Transverse colon (tissue), 4 donors: Measurements from ENCODE around the gene WDR5.

Experiments
- EP300 ChIP-seq: sonication (generic); formaldehyde crosslinking; IDR thresholded peaks from one replicate; pipeline ENCODE4 v1.6.1; 2017; ENCODE audit warnings: antibody characterized with exemption, low read depth
- POLR2A ChIP-seq: fragments of 450-650 bp; IDR thresholded peaks from one replicate; pipeline ENCODE4 v1.6.1; 2016; ENCODE audit warnings: antibody characterized with exemption, mild to moderate bottlenecking, moderate library complexity
- POLR2AphosphoS5 ChIP-seq, 3 donors: sonication (generic); formaldehyde crosslinking; IDR thresholded peaks; one replicate each; pipeline ENCODE4 v1.6.1; 2016; ENCODE audit warnings: antibody characterized with exemption in 3 of 3
- TF ChIP-seq, protein P1 (sequence below), 5 experiments: fragments of 200-600 bp in 3 of 5; fragments of 450-650 bp in 2 of 5; sonication (generic) in 3 of 5; IDR thresholded peaks; 1 replicate in 2 of 5; 2 replicates in 3 of 5; pipeline ENCODE4 v1.5.1; 2016 to 2017; ENCODE audit warnings: antibody characterized with exemption in 5 of 5, inconsistent platforms in 3 of 5, mild to moderate bottlenecking in 2 of 5, moderate library complexity in 1 of 5

DNA sequence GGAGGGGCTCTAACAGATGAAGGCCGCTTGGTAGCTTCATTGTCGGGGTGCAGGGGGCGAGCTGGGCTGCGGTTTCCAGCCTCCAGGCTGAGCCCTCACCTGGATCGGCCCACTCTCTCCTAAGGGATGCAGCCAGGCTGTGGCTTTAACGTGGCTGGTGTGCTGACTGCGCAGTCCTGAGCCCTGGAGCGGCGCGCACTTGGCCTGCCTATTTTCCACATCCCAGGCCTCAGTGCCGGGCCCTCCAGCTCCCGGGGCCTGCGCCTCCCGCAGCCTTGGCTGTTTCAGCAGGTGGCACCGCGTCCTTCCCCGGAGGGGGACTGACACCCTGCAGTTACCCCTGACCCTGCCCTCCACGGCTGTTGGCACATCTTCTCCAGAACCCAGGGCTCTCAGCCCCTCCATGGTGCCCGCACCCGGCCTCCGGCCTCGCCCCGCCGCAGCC, 27.1 kb downstream of the WDR5 start:
- TF ChIP-seq, protein P1, sequence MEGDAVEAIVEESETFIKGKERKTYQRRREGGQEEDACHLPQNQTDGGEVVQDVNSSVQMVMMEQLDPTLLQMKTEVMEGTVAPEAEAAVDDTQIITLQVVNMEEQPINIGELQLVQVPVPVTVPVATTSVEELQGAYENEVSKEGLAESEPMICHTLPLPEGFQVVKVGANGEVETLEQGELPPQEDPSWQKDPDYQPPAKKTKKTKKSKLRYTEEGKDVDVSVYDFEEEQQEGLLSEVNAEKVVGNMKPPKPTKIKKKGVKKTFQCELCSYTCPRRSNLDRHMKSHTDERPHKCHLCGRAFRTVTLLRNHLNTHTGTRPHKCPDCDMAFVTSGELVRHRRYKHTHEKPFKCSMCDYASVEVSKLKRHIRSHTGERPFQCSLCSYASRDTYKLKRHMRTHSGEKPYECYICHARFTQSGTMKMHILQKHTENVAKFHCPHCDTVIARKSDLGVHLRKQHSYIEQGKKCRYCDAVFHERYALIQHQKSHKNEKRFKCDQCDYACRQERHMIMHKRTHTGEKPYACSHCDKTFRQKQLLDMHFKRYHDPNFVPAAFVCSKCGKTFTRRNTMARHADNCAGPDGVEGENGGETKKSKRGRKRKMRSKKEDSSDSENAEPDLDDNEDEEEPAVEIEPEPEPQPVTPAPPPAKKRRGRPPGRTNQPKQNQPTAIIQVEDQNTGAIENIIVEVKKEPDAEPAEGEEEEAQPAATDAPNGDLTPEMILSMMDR (IDR thresholded peaks at IDR 0.05) = no peak
- no peak for TF ChIP-seq EP300
- TF ChIP-seq POLR2A = no peak
- TF ChIP-seq POLR2AphosphoS5 (IDR thresholded peaks at IDR 0.05) = no peak
